ENCODE data around the gene KRTAP5-9. TPM values are rescaled to one million over a fixed set of nuclear protein-coding genes. Genes with fewer than 3 reads are reported as not detected.
"Not testable (repeated sequence)": the region's sequence is repeated elsewhere in the genome, so short reads cannot be mapped to it uniquely, and the experiment has no call there.

KRTAP5-9 gene
- total RNA-seq, 1 donor from 2014 or later: not detected

GRCh38 chr11:71525188-71525937 is 22.9 kb upstream of the KRTAP5-9 start:
- no peak overlapping the region for H3K4me3 Mint-ChIP-seq (ENCODE audit: unreplicated experiment)
- TF ChIP-seq, protein P1, sequence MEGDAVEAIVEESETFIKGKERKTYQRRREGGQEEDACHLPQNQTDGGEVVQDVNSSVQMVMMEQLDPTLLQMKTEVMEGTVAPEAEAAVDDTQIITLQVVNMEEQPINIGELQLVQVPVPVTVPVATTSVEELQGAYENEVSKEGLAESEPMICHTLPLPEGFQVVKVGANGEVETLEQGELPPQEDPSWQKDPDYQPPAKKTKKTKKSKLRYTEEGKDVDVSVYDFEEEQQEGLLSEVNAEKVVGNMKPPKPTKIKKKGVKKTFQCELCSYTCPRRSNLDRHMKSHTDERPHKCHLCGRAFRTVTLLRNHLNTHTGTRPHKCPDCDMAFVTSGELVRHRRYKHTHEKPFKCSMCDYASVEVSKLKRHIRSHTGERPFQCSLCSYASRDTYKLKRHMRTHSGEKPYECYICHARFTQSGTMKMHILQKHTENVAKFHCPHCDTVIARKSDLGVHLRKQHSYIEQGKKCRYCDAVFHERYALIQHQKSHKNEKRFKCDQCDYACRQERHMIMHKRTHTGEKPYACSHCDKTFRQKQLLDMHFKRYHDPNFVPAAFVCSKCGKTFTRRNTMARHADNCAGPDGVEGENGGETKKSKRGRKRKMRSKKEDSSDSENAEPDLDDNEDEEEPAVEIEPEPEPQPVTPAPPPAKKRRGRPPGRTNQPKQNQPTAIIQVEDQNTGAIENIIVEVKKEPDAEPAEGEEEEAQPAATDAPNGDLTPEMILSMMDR (IDR thresholded peaks at IDR 0.05; ENCODE audit: insufficient read depth, low read depth, low read length): no peak
- no peak for TF ChIP-seq EZH2 (IDR thresholded peaks at IDR 0.05; ENCODE audit: insufficient read depth, low read length)
- no peak overlapping the region for H3K4me3 ChIP-seq (ENCODE audit: insufficient read depth, low read depth, low read length)
- peaks cover 6% of the 10 kb centered on the region for H3K9me3 Mint-ChIP-seq (ENCODE audit: unreplicated experiment)
- H3K9ac ChIP-seq (ENCODE audit: low read length): no peak overlapping the region
- H4K20me1 ChIP-seq (ENCODE audit: insufficient read depth, low read length): no peaks in the 10 kb centered on the region
- H3K27ac Mint-ChIP-seq (ENCODE audit: unreplicated experiment): no peak overlapping the region
- H3K4me1 ChIP-seq (ENCODE audit: insufficient read depth, low read length): no peaks in the 10 kb centered on the region
- H3K9me3 ChIP-seq (ENCODE audit: insufficient read depth, low read depth, low read length): no peaks in the 10 kb centered on the region
- no peak for FAIRE-seq
- no peak overlapping the region for H3K27ac ChIP-seq (ENCODE audit: low read depth, low read length)
- H3K36me3 Mint-ChIP-seq (ENCODE audit: low read depth, unreplicated experiment): peaks cover 3% of the 10 kb centered on the region
- no peaks in the 10 kb centered on the region for H3K36me3 ChIP-seq (ENCODE audit: insufficient read depth, low read length)
- DNase-seq (ENCODE audit: low read depth): no peak
- peaks cover 35% of the 10 kb centered on the region for H3K27me3 Mint-ChIP-seq (ENCODE audit: low read depth, unreplicated experiment)
- H3K79me2 ChIP-seq (ENCODE audit: insufficient read depth, low read length): no peaks in the 10 kb centered on the region
- no peak overlapping the region for H2AFZ ChIP-seq (ENCODE audit: low read depth, low read length)
- H3K4me2 ChIP-seq (ENCODE audit: low read length): no peak overlapping the region
- H3K4me1 Mint-ChIP-seq (ENCODE audit: low read depth, unreplicated experiment): no peaks in the 10 kb centered on the region
- H3K27me3 ChIP-seq (ENCODE audit: insufficient read depth, low read length): no peaks in the 10 kb centered on the region

GRCh38 chr11:71525938-71526495 is 22.2 kb upstream of the KRTAP5-9 start:
- Mint-ChIP-seq H3K4me3 (ENCODE audit: unreplicated experiment) (no peak overlapping the region), H3K4me1 (ENCODE audit: low read depth, unreplicated experiment) (no peaks in the 10 kb centered on the region), H3K27ac (ENCODE audit: unreplicated experiment) (no peak overlapping the region), H3K36me3 (ENCODE audit: low read depth, unreplicated experiment) (peaks cover 3% of the 10 kb centered on the region), H3K27me3 (ENCODE audit: low read depth, unreplicated experiment) (peaks cover 37% of the 10 kb centered on the region), H3K9me3 (ENCODE audit: unreplicated experiment) (peaks cover 6% of the 10 kb centered on the region)
- TF ChIP-seq, protein P1 (IDR thresholded peaks at IDR 0.05; ENCODE audit: insufficient read depth, low read depth, low read length): no peak
- H3K79me2 ChIP-seq (ENCODE audit: insufficient read depth, low read length): no peaks in the 10 kb centered on the region
- H2AFZ ChIP-seq (ENCODE audit: low read depth, low read length): no peak overlapping the region
- H4K20me1 ChIP-seq (ENCODE audit: insufficient read depth, low read length): no peaks in the 10 kb centered on the region
- H3K4me3 ChIP-seq (ENCODE audit: insufficient read depth, low read depth, low read length): no peak overlapping the region
- no peak overlapping the region for H3K27ac ChIP-seq (ENCODE audit: low read depth, low read length)
- H3K27me3 ChIP-seq (ENCODE audit: insufficient read depth, low read length): no peaks in the 10 kb centered on the region
- FAIRE-seq: no peak
- H3K9ac ChIP-seq (ENCODE audit: low read length): no peak overlapping the region
- H3K4me1 ChIP-seq (ENCODE audit: insufficient read depth, low read length): no peaks in the 10 kb centered on the region
- H3K36me3 ChIP-seq (ENCODE audit: insufficient read depth, low read length): no peaks in the 10 kb centered on the region
- DNase-seq (ENCODE audit: low read depth): no peak
- no peaks in the 10 kb centered on the region for H3K9me3 ChIP-seq (ENCODE audit: insufficient read depth, low read depth, low read length)
- no peak overlapping the region for H3K4me2 ChIP-seq (ENCODE audit: low read length)

GRCh38 chr11:71526796-71527575 is 21.2 kb upstream of the KRTAP5-9 start, which contains the start of gene KRTAP5-7:
Gene KRTAP5-7, plus strand, starts transcription at chr11:71527267. Its CDS starts 34 bp downstream, at chr11:71527301.
- not testable (repeated sequence) for H3K4me3 ChIP-seq (ENCODE audit: insufficient read depth, low read depth, low read length); H3K4me2 ChIP-seq (ENCODE audit: low read length); H3K79me2 ChIP-seq (ENCODE audit: insufficient read depth, low read length); H3K27ac Mint-ChIP-seq (ENCODE audit: unreplicated experiment); H3K9ac ChIP-seq (ENCODE audit: low read length); H3K36me3 Mint-ChIP-seq (ENCODE audit: low read depth, unreplicated experiment); H3K4me3 Mint-ChIP-seq (ENCODE audit: unreplicated experiment); H4K20me1 ChIP-seq (ENCODE audit: insufficient read depth, low read length); H2AFZ ChIP-seq (ENCODE audit: low read depth, low read length); H3K4me1 Mint-ChIP-seq (ENCODE audit: low read depth, unreplicated experiment); H3K36me3 ChIP-seq (ENCODE audit: insufficient read depth, low read length); FAIRE-seq; H3K4me1 ChIP-seq (ENCODE audit: insufficient read depth, low read length); H3K27me3 ChIP-seq (ENCODE audit: insufficient read depth, low read length); H3K27ac ChIP-seq (ENCODE audit: low read depth, low read length); DNase-seq (ENCODE audit: low read depth); H3K9me3 ChIP-seq (ENCODE audit: insufficient read depth, low read depth, low read length); H3K9me3 Mint-ChIP-seq (ENCODE audit: unreplicated experiment)
- H3K27me3 Mint-ChIP-seq (ENCODE audit: low read depth, unreplicated experiment): peaks cover 39% of the 10 kb centered on the region

Data from astrocyte (in vitro differentiated cells and primary cell).